A549 (cell line): Measurements from ENCODE around the gene KCNK13. TPM values are rescaled to one million over a fixed set of nuclear protein-coding genes. Genes with fewer than 3 reads are reported as not detected.

Experiments used
- ATAC-seq, 2 experiments: fragments of 200-7000 bp in 1 of 2; fragments of >200 bp in 1 of 2; cut with Nextera tagmentation in 1 of 2; cut with Tn5 transposase in 1 of 2; 3 replicates each; pipeline versions ENCODE4 v1.8.0 to v1.9.1; 2018 to 2020; ENCODE audit warnings: mild to moderate bottlenecking in 1 of 2, moderate library complexity in 1 of 2
- CTCF ChIA-PET: fragments of 300-600 bp; sonication (Branson Sonifier 250); formaldehyde crosslinking; extraction: SDS; loops from one replicate; lab custom pipeline; 2021; ENCODE audit warnings: antibody characterized with exemption, inconsistent platforms; lab: Yijun Ruan, JAX
- POLR2A ChIA-PET: fragments of 350-600 bp; formaldehyde crosslinking; extraction: SDS; loops from one replicate; lab custom pipeline; 2021; ENCODE audit warnings: antibody characterized with exemption, inconsistent platforms; lab: Yijun Ruan, JAX
- DNase-seq, 2 experiments: peaks; one replicate each; pipeline versions ENCODE4 v3.0.0 to v3.0.0-alpha.2; 2011 to 2016; ENCODE audit warnings: low read depth in 1 of 2, low spot score in 1 of 2
- FAIRE-seq: peaks from 2 replicates; lab custom pipeline; 2011; peaks lifted over from hg19 to GRCh38; lab: Jason Lieb, UNC
- H3K27ac ChIP-seq, 2 experiments: fragments of >200 bp; sonication (Bioruptor Twin); formaldehyde crosslinking; 3 replicates each; pipeline ENCODE4 v1.5.1; 2016 to 2017
- H3K4me1 ChIP-seq: fragments of >200 bp; sonication (Bioruptor Twin); formaldehyde crosslinking; 3 replicates; pipeline ENCODE4 v1.6.1; 2016
- H3K4me2 ChIP-seq: fragments of >200 bp; sonication (Bioruptor Twin); formaldehyde crosslinking; 3 replicates; pipeline ENCODE4 v1.6.1; 2016
- H3K4me3 ChIP-seq: fragments of >200 bp; sonication (Bioruptor Twin); formaldehyde crosslinking; 3 replicates; pipeline ENCODE4 v1.5.1; 2016
- H3K9me3 ChIP-seq: fragments of >200 bp; sonication (Bioruptor Twin); formaldehyde crosslinking; 3 replicates; pipeline ENCODE4 v1.6.1; 2016
- CBX8 ChIP-seq: fragments of 200-600 bp; sonication (generic); IDR thresholded peaks from 2 replicates; pipeline ENCODE4 v1.6.1; 2016
- CHD2 ChIP-seq: fragments of 150-350 bp; IDR thresholded peaks from 2 replicates; pipeline ENCODE4 v1.6.1; 2014; ENCODE audit warnings: low read length; ENCODE audit not compliant: partially characterized antibody
- CHD4 ChIP-seq: fragments of 200-600 bp; sonication (generic); IDR thresholded peaks from 2 replicates; pipeline ENCODE4 v1.6.1; 2016; ENCODE audit warnings: antibody characterized with exemption, mild to moderate bottlenecking, borderline replicate concordance
- EHMT2 ChIP-seq: fragments of 200-600 bp; sonication (generic); IDR thresholded peaks from 2 replicates; pipeline ENCODE4 v1.6.1; 2016; ENCODE audit warnings: antibody characterized with exemption, low read depth, mild to moderate bottlenecking, moderate library complexity
- FOSB ChIP-seq: fragments of 250-450 bp; sonication (Bioruptor Pico); IDR thresholded peaks from 2 replicates; pipeline ENCODE4 v1.5.0; 2020; ENCODE audit warnings: mild to moderate bottlenecking, moderate library complexity
- FOSL2 ChIP-seq, 2 experiments: fragments of 450-650 bp in 1 of 2; fragments of >200 bp in 1 of 2; sonication (Bioruptor Twin) in 1 of 2; formaldehyde crosslinking; IDR thresholded peaks; 2 replicates each; pipeline versions ENCODE4 v1.5.0 to v1.6.1; 2016 to 2020; ENCODE audit warnings: mild to moderate bottlenecking in 1 of 2, moderate library complexity in 1 of 2
- HOXB13 ChIP-seq: fragments of 250-450 bp; sonication (Bioruptor Pico); IDR thresholded peaks from 2 replicates; pipeline ENCODE4 v1.5.0; 2020; ENCODE audit warnings: low read depth, mild to moderate bottlenecking, moderate library complexity
- HOXB5 ChIP-seq: fragments of 250-450 bp; sonication (Bioruptor Pico); IDR thresholded peaks from 2 replicates; pipeline ENCODE4 v1.5.0; 2020; ENCODE audit warnings: mild to moderate bottlenecking, moderate library complexity
- MAZ ChIP-seq: fragments of 150-350 bp; IDR thresholded peaks from 2 replicates; pipeline ENCODE4 v1.6.1; 2014; ENCODE audit warnings: antibody characterized with exemption, low read depth, low read length, borderline replicate concordance
- NR3C1 ChIP-seq: fragments of >200 bp; sonication (Bioruptor Twin); formaldehyde crosslinking; IDR thresholded peaks from 3 replicates; pipeline ENCODE4 v1.6.1; 2017
- RAD21 ChIP-seq, 2 experiments: fragments of >200 bp in 1 of 2; sonication (Bioruptor Twin) in 1 of 2; formaldehyde crosslinking in 1 of 2; IDR thresholded peaks in 1 of 2; conservative IDR thresholded peaks in 1 of 2; 2 replicates in 1 of 2; 3 replicates in 1 of 2; pipeline ENCODE4 v1.6.1; 2012 to 2018; ENCODE audit warnings: inconsistent platforms in 1 of 2
- RARB ChIP-seq: fragments of 250-450 bp; sonication (Bioruptor Pico); IDR thresholded peaks from 2 replicates; pipeline ENCODE4 v1.8.0; 2021; ENCODE audit warnings: mild to moderate bottlenecking, moderate library complexity
- RCOR1 ChIP-seq: fragments of 150-350 bp; IDR thresholded peaks from 2 replicates; pipeline ENCODE4 v1.6.1; 2014; ENCODE audit warnings: antibody characterized with exemption, low read length, low read depth
- RNF2 ChIP-seq: fragments of 200-600 bp; sonication (generic); IDR thresholded peaks from 2 replicates; pipeline ENCODE4 v1.6.1; 2016; ENCODE audit warnings: low read depth, mild to moderate bottlenecking, antibody characterized with exemption, moderate library complexity, borderline replicate concordance
- TFCP2L1 ChIP-seq: fragments of 250-450 bp; sonication (Bioruptor Pico); IDR thresholded peaks from 2 replicates; pipeline ENCODE4 v1.5.0; 2021; ENCODE audit warnings: mild to moderate bottlenecking
- ZC3H11A ChIP-seq: fragments of 450-650 bp; IDR thresholded peaks from 2 replicates; pipeline ENCODE4 v1.6.1; 2014; ENCODE audit warnings: antibody characterized with exemption, mild to moderate bottlenecking
- ZFP36 ChIP-seq: fragments of 450-650 bp; IDR thresholded peaks from 2 replicates; pipeline ENCODE4 v1.6.1; 2014; ENCODE audit warnings: borderline replicate concordance; ENCODE audit not compliant: partially characterized antibody
- WGBS: methylation state at CpG from one replicate; pipeline ENCODE4 v1.1.6; 2017; ENCODE audit errors: missing lambda C conversion rate; 5-methylcytosine and 5-hydroxymethylcytosine counted together
- polyA plus RNA-seq, 4 experiments: library from polyadenylated mRNA; depleted of rRNA in 3 of 4; stranded (reverse); fragments of >200 nt; fragmentation: RNase III in 1 of 4; extraction: RNeasy Plus Mini Kit Qiagen cat#74134 plus additional on column Dnase treatment in 1 of 4; gene quantifications; 2 replicates in 3 of 4; 3 replicates in 1 of 4; pipeline ENCODE4 v1.2.3, GENCODE V29; 2011 to 2017
- TF ChIP-seq, protein P1 (sequence below): fragments of 200-600 bp; sonication (generic); IDR thresholded peaks from 2 replicates; pipeline ENCODE4 v1.6.1; 2016; ENCODE audit warnings: antibody characterized with exemption, mild to moderate bottlenecking, moderate library complexity

Gene KCNK13
- polyA plus RNA-seq, 2 of the 4 experiments (the other 2 are of a cell fraction): not detected

DNA sequence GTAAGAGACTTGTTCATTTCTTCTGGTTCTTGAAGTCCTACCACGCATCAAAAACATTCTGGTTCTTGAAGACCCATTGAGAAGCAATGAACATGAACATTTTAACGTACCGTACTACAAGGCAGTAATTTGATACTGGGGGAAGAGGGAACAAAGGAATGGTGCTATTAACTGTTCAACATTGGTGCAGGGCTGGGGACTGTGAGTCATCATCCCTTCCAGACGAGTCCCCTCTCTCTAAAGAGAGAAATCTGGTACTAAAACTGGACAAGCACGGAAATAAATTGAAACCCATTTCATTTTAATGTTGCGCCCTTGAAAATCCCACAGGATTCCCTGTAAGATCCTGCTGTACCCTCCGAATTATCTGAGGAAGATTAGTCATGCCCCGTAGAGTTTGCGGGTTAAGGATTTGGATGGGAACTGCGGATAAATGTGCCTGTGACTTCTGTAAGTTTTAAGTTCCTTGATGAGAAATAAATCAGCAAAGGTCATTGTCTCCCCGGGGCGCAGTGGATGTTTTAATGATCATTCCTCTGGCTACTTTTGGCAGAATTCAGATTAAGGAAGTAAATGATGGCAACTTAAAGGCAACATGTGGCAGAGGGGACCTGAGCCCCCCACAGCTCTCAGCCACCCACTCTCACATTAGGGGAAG is 78.6 kb downstream of the KCNK13 start:
- TF ChIP-seq HOXB13 (CRISPR knock-in tag) (no peak), ZFP36 (no peak), TFCP2L1 (no peak)
- Histone ChIP-seq H3K4me1 (peaks cover 13% of the 10 kb centered on the region; the same call in 1 of the 3 replicates), H3K4me3 (no peak overlapping the region), H3K9me3 (no peaks in the 10 kb centered on the region), H3K27ac (peak overlapping the region in 1 of 2 experiments; percentile 54; a peak in 1 of 6 replicates), H3K4me2 (peak overlapping the region; percentile 36)
- ChIA-PET POLR2A (no interaction called here), CTCF (interaction anchor here (0.8 to 1.0 kb wide), 2 partner anchors 15 to 167 kb away, joined by 3 read pairs; no protein-coding TSS in a partner anchor)
- 54% methylated on average over 12 of the region's 12 CpGs for WGBS
- peak in 1 of 2 experiments; percentile 62; a peak in 4 of 6 replicates for ATAC-seq
- FAIRE-seq: no peak
- no peak for DNase-seq

DNA sequence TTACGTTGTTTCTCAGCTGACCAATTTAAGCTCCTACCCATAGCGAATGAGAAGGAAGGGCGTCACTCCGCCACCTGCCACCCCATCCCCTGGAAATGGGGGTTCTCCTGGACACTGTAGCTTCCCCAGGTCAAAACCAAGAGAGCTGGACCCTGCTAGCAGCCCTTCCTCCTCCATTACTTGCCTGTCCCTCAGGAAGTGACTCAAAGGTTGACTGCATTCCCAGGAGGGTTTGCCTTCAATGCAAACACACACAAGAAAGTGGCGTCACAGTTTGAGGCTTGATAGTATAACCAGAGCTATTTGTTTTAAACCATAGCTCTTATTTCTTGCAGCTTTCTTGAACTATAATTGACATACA is 79.1 kb downstream of the KCNK13 start:
- peak; percentile 47 to 78; a peak in 4 of 6 replicates for ATAC-seq
- CTCF ChIA-PET: interaction anchor here (0.8 to 1.0 kb wide), 2 partner anchors 15 to 168 kb away, joined by 3 read pairs; no protein-coding TSS in a partner anchor
- TF ChIP-seq, protein P1, sequence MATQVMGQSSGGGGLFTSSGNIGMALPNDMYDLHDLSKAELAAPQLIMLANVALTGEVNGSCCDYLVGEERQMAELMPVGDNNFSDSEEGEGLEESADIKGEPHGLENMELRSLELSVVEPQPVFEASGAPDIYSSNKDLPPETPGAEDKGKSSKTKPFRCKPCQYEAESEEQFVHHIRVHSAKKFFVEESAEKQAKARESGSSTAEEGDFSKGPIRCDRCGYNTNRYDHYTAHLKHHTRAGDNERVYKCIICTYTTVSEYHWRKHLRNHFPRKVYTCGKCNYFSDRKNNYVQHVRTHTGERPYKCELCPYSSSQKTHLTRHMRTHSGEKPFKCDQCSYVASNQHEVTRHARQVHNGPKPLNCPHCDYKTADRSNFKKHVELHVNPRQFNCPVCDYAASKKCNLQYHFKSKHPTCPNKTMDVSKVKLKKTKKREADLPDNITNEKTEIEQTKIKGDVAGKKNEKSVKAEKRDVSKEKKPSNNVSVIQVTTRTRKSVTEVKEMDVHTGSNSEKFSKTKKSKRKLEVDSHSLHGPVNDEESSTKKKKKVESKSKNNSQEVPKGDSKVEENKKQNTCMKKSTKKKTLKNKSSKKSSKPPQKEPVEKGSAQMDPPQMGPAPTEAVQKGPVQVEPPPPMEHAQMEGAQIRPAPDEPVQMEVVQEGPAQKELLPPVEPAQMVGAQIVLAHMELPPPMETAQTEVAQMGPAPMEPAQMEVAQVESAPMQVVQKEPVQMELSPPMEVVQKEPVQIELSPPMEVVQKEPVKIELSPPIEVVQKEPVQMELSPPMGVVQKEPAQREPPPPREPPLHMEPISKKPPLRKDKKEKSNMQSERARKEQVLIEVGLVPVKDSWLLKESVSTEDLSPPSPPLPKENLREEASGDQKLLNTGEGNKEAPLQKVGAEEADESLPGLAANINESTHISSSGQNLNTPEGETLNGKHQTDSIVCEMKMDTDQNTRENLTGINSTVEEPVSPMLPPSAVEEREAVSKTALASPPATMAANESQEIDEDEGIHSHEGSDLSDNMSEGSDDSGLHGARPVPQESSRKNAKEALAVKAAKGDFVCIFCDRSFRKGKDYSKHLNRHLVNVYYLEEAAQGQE: no peak
- TF ChIP-seq MAZ: no peak
- TF ChIP-seq FOSL2 (IDR thresholded peaks at IDR 0.05): no peak
- TF ChIP-seq FOSL2 (CRISPR knock-in tag; IDR thresholded peaks at IDR 0.05): 0 out of 2 replicates have a peak, but pooled peaks have one; percentile 15
- TF ChIP-seq EHMT2: no peak
- TF ChIP-seq NR3C1: no peak
- TF ChIP-seq ZFP36: no peak
- TF ChIP-seq RARB (CRISPR knock-in tag): no peak
- TF ChIP-seq ZC3H11A: no peak
- no peak for TF ChIP-seq RNF2
- Histone ChIP-seq H3K4me3 (no peak overlapping the region), H3K27ac (peak overlapping the region in 1 of 2 experiments; percentile 54; a peak in 1 of 6 replicates), H3K4me1 (peaks cover 13% of the 10 kb centered on the region; the same call in 1 of the 3 replicates), H3K4me2 (peak overlapping the region; percentile 36), H3K9me3 (no peaks in the 10 kb centered on the region)
- no peak for FAIRE-seq
- WGBS: 77% methylated on average over 5 of the region's 5 CpGs
- peak; percentile 12 to 62 for DNase-seq
- POLR2A ChIA-PET: no interaction called here

GRCh38 chr14:90153429-90153828 is 91.6 kb downstream of the KCNK13 start:
- Histone ChIP-seq H3K4me2 (no peak overlapping the region), H3K9me3 (no peaks in the 10 kb centered on the region), H3K27ac (no peak overlapping the region), H3K4me1 (no peaks in the 10 kb centered on the region), H3K4me3 (no peak overlapping the region)
- TF ChIP-seq HOXB13 (CRISPR knock-in tag) (no peak), CBX8 (no peak), ZFP36 (no peak), RAD21 (conservative IDR thresholded peaks at IDR 0.05 in 1 of 2, IDR thresholded peaks at IDR 0.05 in 1 of 2) (no peak), RCOR1 (no peak), FOSL2 (IDR thresholded peaks at IDR 0.05) (no peak), FOSL2 (CRISPR knock-in tag; IDR thresholded peaks at IDR 0.05) (no peak), FOSB (CRISPR knock-in tag) (no peak), HOXB5 (CRISPR knock-in tag) (no peak), CHD2 (no peak), CHD4 (no peak)
- TF ChIP-seq, protein P1: no peak
- ATAC-seq (no peak), FAIRE-seq (no peak), DNase-seq (no peak)
- CTCF ChIA-PET: no interaction called here
- POLR2A ChIA-PET: no interaction called here
- WGBS: 12% methylated on average over 2 of the region's 2 CpGs
